ENCODE results near the gene POM121C.
"Not testable (repeated sequence)": the region's sequence is repeated elsewhere in the genome, so short reads cannot be mapped to it uniquely, and the experiment has no call there.

The POM121C gene

DNA sequence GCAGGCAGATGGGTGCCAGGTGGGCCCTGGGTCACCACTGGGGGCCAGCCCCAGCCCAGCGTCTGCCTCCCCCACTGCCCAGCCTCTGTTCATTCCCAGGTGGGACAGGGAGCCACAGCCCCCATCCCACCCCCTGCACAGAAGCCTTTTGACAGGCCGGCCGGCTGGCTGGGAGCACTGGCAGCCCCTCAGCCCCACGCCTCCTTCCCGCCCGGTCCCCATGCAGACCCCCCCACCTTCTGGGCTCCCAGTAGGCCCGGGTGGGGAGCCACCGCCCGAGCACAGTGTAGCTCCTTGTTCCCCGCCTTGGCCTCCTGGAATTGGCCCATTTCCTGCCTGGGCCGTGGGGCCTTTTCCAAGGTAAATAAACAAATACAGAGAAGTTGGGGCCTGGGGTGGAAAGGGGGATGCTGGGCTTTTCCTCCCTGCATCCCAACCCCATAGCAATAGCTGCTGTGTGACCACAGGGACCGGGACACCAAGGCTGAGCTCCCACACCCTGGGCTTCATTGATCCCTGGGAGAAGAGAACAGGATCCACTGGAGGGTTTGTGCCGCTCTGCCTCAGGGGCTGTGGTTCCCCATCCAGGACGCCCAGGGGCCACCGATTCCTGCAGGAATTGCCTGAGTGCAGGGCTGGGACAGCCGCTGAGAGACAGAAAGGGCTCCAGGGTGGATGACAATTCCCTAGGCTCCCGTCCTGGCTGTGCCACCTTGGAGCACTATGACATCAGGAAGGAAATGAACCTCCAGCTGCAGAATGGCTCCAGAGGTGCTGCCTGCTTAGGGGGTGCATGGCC, 111.4 kb downstream of the POM121C start:
- not testable (repeated sequence) for DNase-seq

- DNase-seq: not testable (repeated sequence)
These were observed 112.0 kb downstream of the POM121C start for GRCh38 chr7:75374144-75374518.

GRCh38 chr7:75367313-75367712, 118.8 kb downstream of the POM121C start:
- not testable (repeated sequence) for DNase-seq

All from CD4-positive, alpha-beta T cell treated with Interleukin-21 for 1 hour (primary cell).